Skeletal muscle tissue (tissue), 4 donors: ENCODE results near the gene FLII. TPM values are rescaled to one million over a fixed set of nuclear protein-coding genes. Genes with fewer than 3 reads are reported as not detected.
A peak's percentile ranks its signal among the peaks of the same experiment; 100 is the strongest.

Source experiments
- H3K27ac ChIP-seq: one replicate; pipeline ENCODE4 v1.7.0; 2013; ENCODE audit warnings: mild to moderate bottlenecking, low read depth, low read length, inconsistent platforms
- H3K27me3 ChIP-seq, 3 donors: one replicate each; pipeline ENCODE4 v1.7.0; 2013; ENCODE audit warnings: low read length in 3 of 3; ENCODE audit not compliant: control insufficient read depth in 3 of 3, insufficient read depth in 3 of 3
- H3K36me3 ChIP-seq, 3 donors: one replicate each; pipeline ENCODE4 v1.7.0; 2013; ENCODE audit warnings: low read length in 3 of 3; ENCODE audit not compliant: control insufficient read depth in 3 of 3, insufficient read depth in 3 of 3
- H3K4me1 ChIP-seq, 3 donors: one replicate each; pipeline ENCODE4 v1.7.0; 2013; ENCODE audit warnings: low read length in 3 of 3, mild to moderate bottlenecking in 3 of 3; ENCODE audit not compliant: control insufficient read depth in 3 of 3, insufficient read depth in 3 of 3
- H3K4me3 ChIP-seq, 3 donors: one replicate each; pipeline ENCODE4 v1.7.0; 2013; ENCODE audit warnings: low read length in 3 of 3
- H3K9ac ChIP-seq, 3 donors: one replicate each; pipeline ENCODE4 v1.7.0; 2013; ENCODE audit warnings: low read length in 3 of 3, mild to moderate bottlenecking in 3 of 3, moderate library complexity in 2 of 3, low read depth in 1 of 3
- H3K9me3 ChIP-seq, 3 donors: one replicate each; pipeline ENCODE4 v1.7.0; 2013; ENCODE audit warnings: low read length in 3 of 3; ENCODE audit not compliant: control insufficient read depth in 3 of 3
- total RNA-seq: library from RNA; depleted of rRNA; stranded (reverse); fragments of >200 nt; gene quantifications from one replicate; pipeline ENCODE4 v1.2.3, GENCODE V29; 2014
- donor health status: Osteomylitis.

The FLII gene
- total RNA-seq, 1 donor from 2014 or later: 193 TPM

- H3K4me3 ChIP-seq: no peak overlapping the region
- H3K9ac ChIP-seq: peak overlapping the region in 1 of 3 donors; percentile 45
- peaks cover 73 to 81% (median 73%) of the 10 kb centered on the region in 3 donors for H3K36me3 ChIP-seq
- H3K4me1 ChIP-seq: peaks cover 16 to 19% (median 19%) of the 10 kb centered on the region in 3 donors
- H3K27ac ChIP-seq: peak overlapping the region; percentile 36
- no peaks in the 10 kb centered on the region for H3K27me3 ChIP-seq
- no peaks in the 10 kb centered on the region for H3K9me3 ChIP-seq
Observed at GRCh38 chr17:18246880-18247612, 11.5 kb downstream of the FLII start.

DNA sequence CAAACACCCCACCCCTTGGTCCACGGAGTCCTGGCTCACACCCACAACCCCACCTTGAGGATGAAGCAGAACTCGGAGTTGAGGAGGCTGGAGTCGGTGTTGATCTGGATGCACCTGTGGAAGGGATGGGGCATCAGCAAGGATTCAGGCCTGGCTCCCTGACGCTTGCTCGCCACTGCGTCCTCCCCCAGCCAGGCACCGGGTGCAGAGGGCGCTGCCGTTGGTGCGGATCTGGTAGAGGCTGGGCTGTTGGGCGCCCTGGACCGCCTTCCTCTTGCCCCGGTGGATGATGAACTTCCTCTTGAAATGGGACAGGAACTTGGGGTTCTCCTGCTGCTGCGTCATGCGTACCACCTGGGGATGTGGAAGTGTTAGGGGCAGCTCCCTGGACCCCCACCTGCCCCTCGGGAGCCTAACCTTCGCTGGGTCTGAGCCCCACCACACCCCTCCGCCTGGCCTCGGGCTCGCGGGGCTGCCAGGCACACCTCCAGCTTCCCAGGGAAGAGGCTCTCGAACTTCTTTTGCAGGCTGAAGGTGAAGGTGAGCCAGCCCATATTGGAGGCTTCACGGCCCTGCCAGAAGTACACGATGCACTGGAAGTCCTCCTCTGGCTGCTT is 12.3 kb downstream of the FLII start:
- H3K36me3 ChIP-seq: peaks cover 67 to 77% (median 71%) of the 10 kb centered on the region in 3 donors
- no peak overlapping the region for H3K4me3 ChIP-seq
- no peak overlapping the region for H3K9ac ChIP-seq
- H3K27me3 ChIP-seq: no peaks in the 10 kb centered on the region
- H3K9me3 ChIP-seq: no peaks in the 10 kb centered on the region
- H3K27ac ChIP-seq: no peak overlapping the region
- peaks cover 16 to 19% (median 19%) of the 10 kb centered on the region in 3 donors for H3K4me1 ChIP-seq

DNA sequence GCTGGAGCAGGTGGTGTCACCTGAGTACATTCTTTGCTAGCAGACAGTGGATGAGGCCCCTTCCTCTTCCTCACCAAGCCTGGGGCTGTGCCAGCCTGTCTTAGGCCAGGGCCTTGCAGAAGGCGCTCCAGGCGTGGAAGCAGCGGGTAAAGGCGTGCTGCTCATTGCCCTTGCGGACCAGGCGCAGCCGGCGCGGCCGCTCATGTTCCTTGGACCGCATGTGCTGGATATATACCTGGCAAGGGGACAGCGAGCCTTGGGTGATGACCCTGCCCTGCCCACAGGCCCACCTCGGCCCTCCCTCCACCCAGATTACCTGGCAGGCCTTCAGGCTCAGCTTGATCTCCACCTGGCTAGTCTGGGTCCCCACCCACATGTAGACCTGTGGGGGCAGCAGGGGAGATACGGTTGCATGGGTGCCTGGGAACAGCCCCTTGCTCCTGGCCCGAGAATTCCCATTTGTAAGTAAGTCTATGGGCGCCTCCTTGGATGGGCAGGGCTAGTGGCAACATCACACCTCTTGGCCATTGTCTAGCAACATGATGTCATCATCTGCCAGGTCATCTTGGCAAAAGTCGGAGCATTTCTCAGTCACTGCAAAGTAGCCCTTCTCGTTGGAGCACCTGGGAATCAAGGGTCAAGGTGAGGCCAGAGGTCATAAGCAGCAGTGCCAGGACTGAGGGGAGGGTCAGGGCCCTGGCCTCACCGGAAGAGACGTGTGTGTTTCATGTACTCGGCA is 13.3 kb downstream of the FLII start:
- Histone ChIP-seq H3K9me3 (no peaks in the 10 kb centered on the region), H3K9ac (no peak overlapping the region), H3K27me3 (no peaks in the 10 kb centered on the region), H3K36me3 (peaks cover 57 to 68% (median 61%) of the 10 kb centered on the region in 3 donors), H3K4me1 (peaks cover 16 to 19% (median 19%) of the 10 kb centered on the region in 3 donors), H3K27ac (no peak overlapping the region), H3K4me3 (no peak overlapping the region)

DNA sequence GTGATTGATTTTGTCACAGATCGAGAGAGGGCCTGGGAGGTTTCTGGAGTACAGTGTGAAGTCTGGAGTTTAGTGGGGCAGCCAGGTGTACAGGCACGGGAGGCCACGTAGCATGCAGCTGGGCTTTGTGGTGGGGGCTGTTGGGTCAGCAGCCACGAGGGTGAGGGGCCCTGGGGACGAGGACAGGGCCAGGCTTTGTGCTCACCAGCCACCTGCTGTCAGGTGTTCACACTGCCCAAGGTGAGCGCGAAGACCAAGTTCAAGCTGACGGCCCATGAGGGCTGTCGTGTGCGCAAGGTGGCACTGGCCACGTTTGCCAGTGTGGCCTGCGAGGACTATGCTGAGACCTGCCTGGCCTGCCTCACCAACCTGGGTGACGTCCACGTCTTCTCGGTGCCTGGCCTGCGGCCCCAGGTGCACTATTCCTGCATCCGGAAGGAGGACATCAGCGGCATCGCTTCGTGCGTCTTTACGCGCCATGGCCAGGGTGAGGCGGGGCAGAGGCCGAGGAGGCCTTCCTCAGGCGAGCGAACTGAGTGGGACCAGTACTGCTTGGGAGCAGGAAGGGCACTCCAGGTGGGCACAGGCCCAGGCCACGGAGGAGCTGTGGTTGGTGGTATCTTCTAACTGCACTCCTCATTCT is 17.2 kb downstream of the FLII start:
- no peaks in the 10 kb centered on the region for H3K9me3 ChIP-seq
- no peak overlapping the region for H3K9ac ChIP-seq
- H3K4me1 ChIP-seq: no peaks in the 10 kb centered on the region
- no peaks in the 10 kb centered on the region for H3K27me3 ChIP-seq
- H3K4me3 ChIP-seq: no peak overlapping the region
- H3K27ac ChIP-seq: no peak overlapping the region
- H3K36me3 ChIP-seq: peaks cover 40 to 54% (median 46%) of the 10 kb centered on the region in 3 donors

- Histone ChIP-seq H3K36me3 (peaks cover 37 to 46% (median 37%) of the 10 kb centered on the region in 3 donors), H3K4me1 (no peaks in the 10 kb centered on the region)
Observed at GRCh38 chr17:18240449-18240848, 18.1 kb downstream of the FLII start.

GRCh38 chr17:18238299-18238698 is 20.2 kb downstream of the FLII start:
- Histone ChIP-seq H3K27me3 (no peaks in the 10 kb centered on the region), H3K27ac (no peak overlapping the region), H3K36me3 (peaks cover 40 to 46% (median 45%) of the 10 kb centered on the region in 3 donors), H3K4me3 (no peak overlapping the region), H3K9me3 (no peaks in the 10 kb centered on the region), H3K9ac (no peak overlapping the region), H3K4me1 (no peaks in the 10 kb centered on the region)

More at GRCh38 chr17:18240449-18240848, 18.1 kb downstream of the FLII start:
- no peak overlapping the region for H3K27ac ChIP-seq
- H3K9ac ChIP-seq: no peak overlapping the region
- no peaks in the 10 kb centered on the region for H3K9me3 ChIP-seq
- H3K27me3 ChIP-seq: no peaks in the 10 kb centered on the region
- no peak overlapping the region for H3K4me3 ChIP-seq

- H3K4me3 ChIP-seq: no peak overlapping the region
- no peaks in the 10 kb centered on the region for H3K9me3 ChIP-seq
- H3K9ac ChIP-seq: no peak overlapping the region
- H3K27me3 ChIP-seq: no peaks in the 10 kb centered on the region
- H3K4me1 ChIP-seq: no peaks in the 10 kb centered on the region
- no peak overlapping the region for H3K27ac ChIP-seq
- peaks cover 41 to 44% (median 41%) of the 10 kb centered on the region in 3 donors for H3K36me3 ChIP-seq
Observed at GRCh38 chr17:18237461-18237860, 21.1 kb downstream of the FLII start.

DNA sequence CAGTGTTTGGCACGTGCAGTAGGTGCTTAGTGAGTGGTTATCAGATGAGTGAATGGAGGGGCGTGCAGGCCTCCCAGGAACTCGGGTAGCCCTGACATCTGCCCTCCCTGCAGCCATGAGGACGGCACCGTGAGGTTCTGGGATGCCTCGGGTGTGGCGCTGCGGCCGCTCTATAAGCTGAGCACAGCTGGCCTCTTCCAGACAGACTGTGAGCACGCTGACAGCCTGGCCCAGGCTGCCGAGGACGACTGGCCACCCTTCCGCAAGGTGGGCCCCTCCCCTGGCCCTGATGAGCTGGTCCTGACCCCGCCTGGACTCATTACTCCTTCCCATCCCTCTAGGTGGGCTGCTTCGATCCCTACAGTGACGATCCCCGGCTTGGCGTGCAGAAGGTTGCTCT is 22.0 kb downstream of the FLII start:
- H3K4me1 ChIP-seq: no peaks in the 10 kb centered on the region
- peaks cover 37 to 40% (median 37%) of the 10 kb centered on the region in 3 donors for H3K36me3 ChIP-seq
- H3K9ac ChIP-seq: no peak overlapping the region
- no peak overlapping the region for H3K4me3 ChIP-seq
- no peaks in the 10 kb centered on the region for H3K27me3 ChIP-seq
- H3K27ac ChIP-seq: no peak overlapping the region
- H3K9me3 ChIP-seq: no peaks in the 10 kb centered on the region

- peaks cover 33 to 40% (median 34%) of the 10 kb centered on the region in 3 donors for H3K36me3 ChIP-seq
- no peaks in the 10 kb centered on the region for H3K9me3 ChIP-seq
- H3K27me3 ChIP-seq: no peaks in the 10 kb centered on the region
- H3K9ac ChIP-seq: no peak overlapping the region
- no peak overlapping the region for H3K27ac ChIP-seq
- H3K4me1 ChIP-seq: no peaks in the 10 kb centered on the region
- H3K4me3 ChIP-seq: no peak overlapping the region
Observed at GRCh38 chr17:18235743-18236256, 22.7 kb downstream of the FLII start.
